Epithelial cell of prostate (primary cell): ENCODE measurements around the gene HSP90AA1.
A peak's percentile ranks its signal among the peaks of the same experiment; 100 is the strongest.
"Not testable (repeated sequence)": the region's sequence is repeated elsewhere in the genome, so short reads cannot be mapped to it uniquely, and the experiment has no call there.

Source experiments
- DNase-seq: peaks from one replicate; pipeline ENCODE4 v3.0.0-alpha.2; 2011; ENCODE audit warnings: low read depth, low spot score
- H3K27ac ChIP-seq: fragments of 450-650 bp; 2 replicates; pipeline ENCODE4 v1.5.1; 2017; ENCODE audit warnings: mild to moderate bottlenecking

The HSP90AA1 gene

DNA sequence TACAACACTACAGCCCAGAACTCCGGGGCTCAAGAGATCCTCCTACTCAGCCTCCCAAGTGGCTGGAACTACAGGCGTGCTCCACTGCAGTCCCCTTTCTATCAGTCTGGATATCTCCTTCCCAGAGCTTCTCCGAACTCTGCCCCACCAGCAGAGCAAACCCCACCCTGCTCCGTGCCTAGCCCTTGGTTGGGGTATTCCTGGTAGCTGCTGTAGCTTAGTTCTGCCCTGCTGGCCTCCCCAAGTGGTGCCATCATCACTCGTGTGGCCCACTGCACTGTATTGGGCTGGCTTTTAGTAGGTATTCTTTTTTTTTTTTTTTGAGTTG lies 9.5 kb downstream of the HSP90AA1 start:
- no peak for DNase-seq
- no peak overlapping the region for H3K27ac ChIP-seq

DNA sequence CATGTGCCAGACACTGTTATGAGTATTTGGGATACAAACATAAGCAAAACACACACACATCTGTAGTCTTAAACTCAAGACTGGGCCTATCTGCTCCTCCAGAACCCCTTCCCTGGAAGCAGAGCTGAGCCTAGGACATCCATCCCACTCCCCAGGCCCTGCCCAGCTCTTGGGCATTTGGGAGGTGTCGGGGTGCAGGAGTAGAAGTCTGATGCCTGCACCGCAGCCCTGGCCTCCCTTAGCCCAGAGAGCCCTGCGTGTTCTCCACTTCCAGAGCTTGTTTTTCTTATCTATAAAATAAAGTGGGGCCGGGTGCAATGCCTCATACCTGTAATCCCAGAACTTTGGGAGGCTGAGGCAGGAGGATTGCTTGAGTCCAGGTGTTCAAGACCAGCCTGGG lies 11.7 kb downstream of the HSP90AA1 start:
- H3K27ac ChIP-seq: no peak overlapping the region
- no peak for DNase-seq

DNA sequence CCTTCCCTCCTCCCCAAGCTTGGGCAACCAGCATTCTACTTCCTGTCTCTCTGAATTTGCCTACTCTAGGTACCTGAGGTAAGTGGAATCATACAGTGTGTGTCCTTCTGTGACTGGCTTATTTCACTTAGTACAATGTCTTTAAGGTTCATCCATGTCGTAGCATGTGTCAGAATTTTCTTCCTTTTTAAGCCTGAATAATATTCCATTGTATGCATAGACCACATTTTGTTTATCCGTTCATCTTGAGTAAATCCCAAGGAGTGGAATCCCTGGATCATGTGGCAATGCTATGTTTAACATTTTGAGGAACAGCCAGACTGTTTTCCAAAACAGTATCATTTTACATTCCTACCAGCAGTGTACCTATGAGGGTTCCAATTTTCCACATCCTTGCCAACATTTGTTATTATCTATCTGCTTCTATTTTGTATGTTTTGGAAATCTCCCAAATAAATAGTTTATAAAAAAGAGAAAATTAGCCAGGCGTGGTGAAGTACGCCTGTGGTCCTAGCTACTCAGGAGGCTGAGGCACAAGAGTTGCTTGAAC lies 12.4 kb downstream of the HSP90AA1 start:
- peak overlapping the region; percentile 7 for H3K27ac ChIP-seq
- no peak for DNase-seq

DNA sequence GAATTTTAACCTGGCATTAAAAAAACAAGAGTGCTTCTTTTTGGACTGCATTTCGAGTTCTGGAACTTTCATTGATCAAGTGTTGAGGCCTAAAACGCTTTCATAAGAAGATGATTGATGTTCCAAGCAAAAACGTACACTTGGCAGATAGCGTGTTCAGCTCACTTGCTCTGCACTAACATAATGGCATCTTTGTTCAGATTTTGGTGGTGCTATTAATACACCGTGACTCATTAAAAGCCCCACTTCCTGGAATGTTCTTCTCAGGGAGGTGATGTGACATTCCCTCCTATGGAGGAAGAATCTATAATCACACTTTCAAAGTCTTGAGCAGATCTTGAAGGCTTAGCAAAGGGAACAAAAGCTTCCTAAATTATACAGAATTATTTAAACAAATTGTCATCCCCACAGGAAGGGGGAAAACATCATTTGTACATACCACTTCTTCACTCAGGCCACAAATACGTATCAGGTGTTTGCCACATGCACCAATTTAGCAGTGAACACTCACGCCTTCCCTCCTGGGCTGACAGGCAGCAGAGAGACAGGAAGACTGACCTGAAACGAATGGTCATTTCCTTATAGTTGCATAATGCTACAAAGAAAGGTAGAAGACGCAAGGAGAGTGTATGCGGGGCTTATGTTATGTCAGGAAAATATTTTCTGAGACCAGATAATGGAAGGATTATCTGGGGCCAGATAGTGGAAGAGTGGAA lies 15.4 kb downstream of the HSP90AA1 start:
- no peak for DNase-seq
- peak overlapping the region; percentile 88 for H3K27ac ChIP-seq

DNA sequence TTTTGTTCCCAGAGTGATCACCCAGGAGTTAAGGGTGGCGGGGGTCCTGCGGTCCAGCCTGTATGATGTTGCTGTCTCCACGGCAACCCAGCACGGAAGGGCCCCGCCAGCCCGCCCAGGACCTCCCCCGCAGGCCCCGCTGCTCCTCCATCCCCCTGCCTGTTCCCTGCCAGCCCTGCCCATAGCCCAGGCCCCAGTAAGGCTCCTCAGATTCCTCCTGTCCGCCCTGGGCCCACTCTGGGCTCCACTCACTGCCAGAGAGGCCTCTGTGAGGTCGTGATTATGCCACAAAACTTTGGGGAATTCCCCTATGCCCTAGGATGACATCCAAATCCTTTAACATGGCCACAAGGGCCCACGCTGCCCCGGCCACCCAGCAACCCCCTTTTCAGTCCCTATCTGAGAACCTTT lies 20.8 kb downstream of the HSP90AA1 start:
- no peak overlapping the region for H3K27ac ChIP-seq
- no peak for DNase-seq

DNA sequence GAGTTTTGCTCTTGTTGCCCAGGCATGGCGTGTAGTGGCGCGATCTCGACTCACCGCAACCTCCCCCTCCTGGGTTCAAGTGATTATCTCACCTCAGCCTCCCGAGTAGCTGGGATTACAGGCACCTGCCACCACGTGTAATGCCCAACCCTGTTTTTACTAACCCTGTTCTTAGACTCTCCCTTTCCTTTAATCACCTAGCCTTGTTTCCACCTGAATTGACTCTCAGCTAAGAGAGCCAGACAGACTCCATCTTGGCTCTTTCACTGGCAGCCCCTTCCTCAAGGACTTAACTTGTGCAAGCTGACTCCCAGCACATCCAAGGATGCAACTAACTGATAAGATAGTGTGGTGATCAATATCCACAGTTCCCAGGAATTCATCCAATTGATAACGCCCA lies 22.3 kb downstream of the HSP90AA1 start:
- not testable (repeated sequence) for DNase-seq

DNA sequence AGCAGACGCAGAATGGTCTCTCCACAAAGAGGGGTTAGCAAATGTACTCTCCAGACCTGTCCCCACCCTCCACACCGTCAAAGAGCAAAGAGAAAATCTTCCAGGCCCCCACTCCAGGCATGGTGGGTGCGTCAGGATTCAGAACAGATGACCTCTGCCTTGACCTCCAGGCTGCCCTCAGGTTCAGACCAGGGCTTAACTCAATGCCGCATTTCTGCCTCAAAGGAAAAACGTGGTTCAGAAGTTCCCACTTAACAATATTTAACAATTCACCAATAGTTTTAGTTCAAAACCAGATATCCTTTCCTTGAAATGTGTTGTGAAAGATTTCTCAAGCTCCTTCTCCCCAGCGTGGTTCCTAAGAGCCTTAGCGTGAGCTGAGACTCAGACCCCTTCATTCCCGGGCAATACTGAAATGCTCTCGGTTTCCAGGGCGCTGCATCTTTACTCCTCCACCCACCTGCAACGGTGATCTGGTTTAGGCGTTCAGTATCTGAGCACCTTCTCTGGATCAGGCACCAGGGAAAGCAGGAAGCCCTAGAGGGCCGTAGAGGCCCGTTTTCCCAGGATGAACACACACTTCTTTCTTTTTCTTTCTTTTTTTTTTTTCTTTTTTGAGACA lies 22.9 kb downstream of the HSP90AA1 start:
- no peak for DNase-seq
- peak overlapping the region; percentile 20 for H3K27ac ChIP-seq

More for the DNA sequence above, 22.3 kb downstream of the HSP90AA1 start:
- H3K27ac ChIP-seq: not testable (repeated sequence)

DNA sequence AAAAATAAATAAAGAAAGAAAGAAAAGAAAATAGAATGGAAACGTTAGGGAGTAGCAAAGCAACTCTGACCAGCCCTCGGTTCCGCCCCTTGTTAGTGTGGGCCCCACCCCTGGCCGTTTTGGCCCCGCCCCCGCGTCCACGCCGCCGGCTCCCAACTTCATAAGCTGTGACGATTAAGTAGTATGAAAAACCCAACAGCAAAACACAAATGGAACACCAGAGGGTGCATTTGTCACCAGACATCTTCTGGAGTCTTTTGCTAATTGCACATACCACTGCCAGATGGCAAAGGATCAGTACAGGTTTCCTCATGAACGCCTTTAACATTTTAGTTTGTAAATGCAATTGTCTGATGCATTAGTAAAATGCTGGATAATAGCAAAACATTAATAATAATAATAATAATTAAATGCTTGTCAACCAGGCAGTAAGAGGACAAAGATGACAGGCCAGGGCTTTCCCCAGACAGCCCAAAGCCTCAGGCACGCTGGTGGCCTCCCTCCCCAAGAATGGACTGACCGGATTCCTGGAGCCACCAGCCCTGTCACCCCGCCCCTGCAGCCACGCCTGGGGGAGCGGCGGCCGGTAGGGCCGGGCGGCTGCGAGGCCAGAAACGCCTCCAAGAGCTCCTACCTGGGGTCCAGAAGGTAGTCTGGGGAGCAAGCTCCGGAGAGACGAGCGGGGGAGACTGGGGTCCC lies 23.6 kb downstream of the HSP90AA1 start:
- DNase-seq: no peak
- H3K27ac ChIP-seq: peak overlapping the region; percentile 20

DNA sequence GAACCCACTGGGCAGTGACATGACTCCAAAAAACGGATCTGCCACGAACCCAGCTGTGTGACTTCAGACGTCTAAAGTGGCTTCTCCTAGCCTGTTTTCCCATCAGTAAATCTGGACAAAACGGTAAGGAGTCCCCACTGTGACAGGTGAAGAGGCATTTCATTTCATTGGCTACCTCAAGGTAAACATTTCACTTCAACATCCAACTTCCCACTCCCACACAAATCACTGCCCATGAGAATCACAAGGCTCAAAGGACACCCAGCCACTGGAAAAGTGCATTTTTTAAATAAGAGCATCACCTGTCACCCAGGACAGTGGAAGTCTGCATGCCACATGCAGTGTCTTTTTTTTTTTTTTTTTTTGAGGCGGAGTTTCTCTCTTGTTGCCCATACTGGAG lies 27.9 kb downstream of the HSP90AA1 start:
- H3K27ac ChIP-seq: no peak overlapping the region
- DNase-seq: no peak

DNA sequence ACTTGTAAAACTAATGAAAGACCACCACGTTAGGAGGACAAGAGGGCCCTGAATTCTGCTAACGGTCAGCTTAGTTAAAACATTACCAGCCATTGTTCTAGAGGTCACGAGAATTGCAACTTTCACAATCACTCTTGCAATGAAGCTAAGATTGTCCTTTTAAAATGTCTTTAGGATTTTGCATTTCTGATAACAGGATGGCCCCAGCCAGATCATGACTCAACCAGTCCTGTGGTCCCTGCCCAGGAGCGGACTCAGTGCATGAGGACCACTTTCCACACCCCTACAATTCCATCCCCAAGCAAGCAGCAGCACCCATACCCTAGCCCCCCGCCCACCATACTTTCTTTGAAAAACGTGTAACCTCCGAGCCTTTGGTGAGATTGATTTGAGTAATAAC lies 28.7 kb downstream of the HSP90AA1 start:
- DNase-seq: no peak

DNA sequence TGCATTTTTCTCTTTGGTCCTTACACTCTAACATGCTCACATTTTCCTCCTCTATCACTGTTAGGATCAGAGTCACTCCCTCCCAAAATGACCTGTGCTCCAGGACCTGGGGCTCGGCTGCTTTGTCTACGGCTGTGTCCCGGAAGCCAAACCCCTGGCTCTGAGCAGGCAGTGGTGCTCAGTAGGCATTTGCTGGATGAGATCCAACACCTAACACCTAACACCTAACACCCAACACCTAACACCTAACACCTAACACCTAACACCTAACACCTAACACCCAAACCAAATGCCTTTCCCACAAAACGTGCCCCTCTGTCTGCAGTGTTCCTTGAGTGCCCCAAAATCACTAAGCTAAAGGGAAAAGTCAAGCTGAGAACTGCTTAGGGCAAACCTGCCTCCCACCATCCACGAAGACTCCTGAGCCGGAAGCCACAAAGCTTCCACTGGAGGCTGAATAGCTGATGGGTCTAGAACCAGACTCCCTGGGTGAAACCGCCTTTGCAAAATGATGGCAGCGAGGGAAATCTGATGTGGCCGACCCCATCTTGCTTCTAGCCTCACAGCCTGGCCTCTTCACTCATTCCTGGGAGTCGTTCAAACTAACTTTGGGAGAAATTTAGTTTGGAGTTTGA lies 29.2 kb downstream of the HSP90AA1 start:
- DNase-seq: no peak
- no peak overlapping the region for H3K27ac ChIP-seq

More for the DNA sequence above, 28.7 kb downstream of the HSP90AA1 start:
- no peak overlapping the region for H3K27ac ChIP-seq

DNA sequence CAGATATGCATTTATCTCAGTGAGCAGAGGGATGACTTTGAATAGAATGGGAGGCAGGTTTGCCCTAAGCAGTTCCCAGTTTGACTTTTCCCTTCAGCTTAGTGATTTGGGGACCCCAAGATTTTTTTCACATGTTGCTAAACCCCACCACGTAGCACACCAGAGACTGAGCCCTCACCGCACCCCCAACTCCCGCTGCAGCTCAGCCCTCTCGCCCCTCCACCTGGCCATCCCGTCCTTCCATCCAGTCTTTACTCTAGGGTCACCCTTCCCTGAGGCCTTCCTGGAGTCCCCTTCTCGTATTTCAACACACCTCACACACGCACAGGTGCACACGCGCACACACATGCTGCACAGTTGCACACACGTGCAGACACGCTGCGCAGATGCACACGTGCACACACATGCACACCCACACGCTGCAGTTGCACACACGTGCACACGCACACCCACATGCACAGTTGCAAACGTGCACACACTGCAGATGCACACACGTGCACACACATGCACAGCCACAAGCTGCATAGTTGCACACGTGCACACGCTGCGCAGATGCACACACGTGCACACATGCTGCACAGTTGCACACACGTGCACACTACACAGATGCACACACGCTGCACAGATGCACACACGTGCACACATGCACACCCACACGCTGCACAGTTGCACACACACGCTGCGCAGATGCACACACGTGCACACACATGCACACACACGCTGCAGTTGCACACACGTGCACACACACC lies 30.0 kb downstream of the HSP90AA1 start:
- no peak for DNase-seq
- H3K27ac ChIP-seq: no peak overlapping the region

DNA sequence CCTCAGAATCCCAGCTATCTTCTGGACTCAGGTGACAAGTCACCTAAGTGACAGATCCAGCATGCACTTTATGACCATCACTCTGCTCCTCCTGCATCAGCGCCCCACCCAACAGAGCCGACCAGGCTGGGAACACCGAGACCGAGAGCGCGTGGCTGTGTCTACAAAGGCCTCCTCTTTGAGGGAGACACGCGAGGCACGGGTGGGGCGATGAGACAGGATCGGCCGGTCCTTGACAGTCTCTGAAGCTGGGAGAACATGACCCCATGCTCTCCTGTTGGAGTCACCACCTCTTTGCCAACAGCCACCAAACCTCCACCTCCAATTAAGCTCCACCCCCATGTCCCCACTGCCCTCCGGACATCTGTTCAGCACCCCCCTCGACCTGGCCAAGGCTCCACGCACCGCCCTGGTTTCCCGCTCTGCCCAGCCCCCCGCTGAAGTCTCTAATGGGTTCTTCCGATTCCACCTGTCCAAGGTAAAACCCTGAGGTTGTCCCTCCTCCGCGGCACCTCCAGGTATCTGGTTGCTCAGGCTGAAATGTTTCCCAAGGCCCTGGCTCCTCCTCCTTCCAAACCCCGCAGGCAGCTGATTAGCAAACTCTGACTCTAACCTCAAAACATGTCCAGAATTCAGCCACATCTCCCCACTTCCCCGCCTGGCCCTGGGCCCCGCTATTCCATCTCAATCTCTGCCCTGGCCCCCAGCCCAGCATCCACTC lies 31.5 kb downstream of the HSP90AA1 start:
- DNase-seq: no peak
- peak overlapping the region; percentile 33 for H3K27ac ChIP-seq

DNA sequence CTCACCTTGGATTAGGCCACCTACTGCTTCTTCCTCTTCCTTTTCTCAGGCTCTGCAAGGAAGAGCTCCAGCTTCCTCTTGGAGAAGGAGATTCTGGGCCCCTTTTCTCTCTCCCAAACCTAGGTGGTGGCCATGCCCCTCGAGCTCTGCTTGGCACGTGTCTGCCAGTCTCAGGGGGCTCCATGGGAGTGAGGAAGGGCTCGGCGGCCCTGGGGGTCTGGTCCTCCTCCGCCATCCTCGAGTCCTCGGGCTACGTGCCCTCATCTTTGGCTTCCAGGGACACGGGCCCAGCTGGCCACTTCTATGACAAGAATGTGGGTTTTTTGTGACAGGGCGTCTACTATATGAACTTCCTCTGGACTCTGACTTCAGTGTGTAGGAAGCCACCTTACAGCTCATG lies 34.3 kb downstream of the HSP90AA1 start:
- no peak overlapping the region for H3K27ac ChIP-seq
- DNase-seq: no peak

DNA sequence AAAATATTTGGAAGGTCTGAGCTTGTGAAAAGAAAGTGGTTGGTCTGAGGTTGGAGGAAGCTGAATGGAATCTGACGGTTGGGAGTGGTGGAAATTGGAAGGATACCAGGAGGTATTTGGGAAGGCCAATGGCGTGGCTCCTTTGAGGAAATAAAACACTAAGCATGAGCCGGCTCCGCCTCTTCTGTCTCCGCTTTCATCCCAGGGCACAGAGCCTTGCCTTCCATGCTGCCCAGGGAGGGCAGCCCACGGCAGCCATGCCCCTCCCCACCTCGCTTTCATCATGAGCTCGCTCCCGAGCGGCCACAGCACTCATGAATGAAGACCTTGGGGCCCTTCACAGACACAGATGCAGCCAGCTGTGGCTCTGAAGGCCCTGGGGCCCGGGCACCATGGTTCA lies 36.2 kb downstream of the HSP90AA1 start:
- DNase-seq: no peak
- H3K27ac ChIP-seq: no peak overlapping the region

DNA sequence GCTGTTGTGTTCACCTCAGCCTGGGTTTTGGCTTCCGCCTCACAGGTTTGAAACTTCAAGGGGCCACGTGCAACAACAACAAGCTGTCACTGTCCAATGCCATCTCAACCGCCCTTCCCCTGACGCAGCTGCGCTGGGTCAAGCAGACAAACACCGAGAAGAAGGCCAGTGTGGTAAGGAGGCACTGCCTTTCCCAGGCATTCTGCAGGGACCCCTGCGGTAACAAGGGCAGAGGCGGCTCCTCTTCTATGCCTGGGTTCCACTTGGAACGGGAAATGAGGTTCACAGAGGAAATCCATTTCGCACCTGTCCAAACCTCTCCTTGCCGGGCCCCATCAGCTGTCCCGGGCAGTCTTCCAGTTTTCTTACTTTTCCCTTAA lies 36.8 kb downstream of the HSP90AA1 start:
- H3K27ac ChIP-seq: no peak overlapping the region
- DNase-seq: no peak

DNA sequence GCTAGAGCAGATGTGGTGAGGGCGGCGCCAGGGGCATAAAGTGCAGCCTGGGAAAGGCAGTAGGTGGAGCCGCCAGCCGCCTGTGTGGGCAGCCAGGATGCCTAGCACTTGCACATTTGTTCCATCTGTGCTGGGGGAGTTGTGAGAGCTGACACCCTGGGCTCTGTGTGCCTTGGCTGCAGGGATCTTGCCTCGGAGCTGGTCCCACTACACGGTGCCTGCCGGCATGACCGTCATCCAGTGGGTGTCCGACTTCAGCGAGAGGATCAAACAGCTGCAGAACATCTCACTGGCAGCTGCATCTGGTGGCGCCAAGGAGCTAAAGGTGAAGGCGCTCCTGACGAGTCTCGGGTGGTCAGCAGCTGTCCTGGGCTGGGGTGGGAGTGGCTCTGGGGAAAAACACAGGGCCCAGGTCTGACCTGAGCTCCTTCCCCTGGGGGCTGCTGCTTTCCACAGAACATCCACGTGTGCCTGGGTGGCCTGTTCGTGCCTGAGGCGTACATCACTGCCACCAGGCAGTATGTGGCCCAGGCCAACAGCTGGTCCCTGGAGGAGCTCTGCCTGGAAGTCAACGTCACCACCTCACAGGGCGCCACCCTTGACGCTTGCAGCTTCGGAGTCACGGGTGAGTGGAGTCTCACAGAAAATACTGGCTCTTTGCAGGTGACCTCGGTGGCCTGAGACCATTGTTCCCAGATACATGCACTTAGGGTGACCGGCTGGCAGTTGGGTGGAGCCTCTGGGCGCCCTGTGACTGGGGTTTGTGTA lies 37.4 kb downstream of the HSP90AA1 start:
- no peak overlapping the region for H3K27ac ChIP-seq
- DNase-seq: no peak

DNA sequence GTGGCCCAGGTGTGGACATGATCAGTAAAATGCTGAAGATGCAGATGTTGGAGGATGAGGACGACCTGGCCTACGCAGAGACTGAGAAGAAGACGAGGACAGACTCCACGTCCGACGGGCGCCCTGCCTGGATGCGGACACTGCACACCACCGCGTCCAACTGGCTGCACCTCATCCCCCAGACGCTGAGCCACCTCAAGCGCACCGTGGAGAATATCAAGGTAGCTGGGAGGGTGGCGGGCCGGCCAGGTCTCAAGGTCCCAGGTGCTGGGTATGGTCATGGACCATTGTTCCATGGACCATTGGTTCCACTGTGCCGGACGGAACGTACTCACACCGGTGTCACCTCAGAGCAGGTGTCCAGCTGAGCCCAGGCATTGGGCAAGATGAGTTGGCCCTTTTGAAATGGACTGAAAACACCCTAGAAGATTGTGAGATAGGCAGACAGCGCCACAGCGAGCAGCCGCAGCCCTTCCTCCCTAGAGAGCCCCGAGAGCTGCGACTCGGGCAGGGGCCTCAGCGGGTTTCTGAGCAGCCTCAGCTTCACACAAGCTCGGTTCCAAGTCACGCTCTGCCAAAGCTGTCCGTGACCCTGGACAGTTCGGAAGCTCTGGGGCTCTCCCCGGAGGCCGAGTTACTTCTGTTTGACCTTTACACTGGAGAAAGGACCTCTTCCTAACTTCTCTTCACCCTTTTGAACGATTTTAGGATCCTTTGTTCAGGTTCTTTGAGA lies 38.9 kb downstream of the HSP90AA1 start:
- DNase-seq: no peak

More for the DNA sequence above, 38.9 kb downstream of the HSP90AA1 start:
- no peak overlapping the region for H3K27ac ChIP-seq
